HCT116 (cell line): ENCODE measurements around the gene UNKL. TPM values are rescaled to one million over a fixed set of nuclear protein-coding genes. Genes with fewer than 3 reads are reported as not detected.

Experiments
- ATAC-seq: fragments of 200-7000 bp; cut with Tn5 transposase; 2 replicates; pipeline ENCODE4 v1.9.1; 2020; ENCODE audit warnings: mild to moderate bottlenecking, moderate library complexity
- BruUV-seq: library from RNA; stranded (reverse); fragments of 400-500 nt; replicated peaks from 2 replicates; lab custom pipeline; 2021; lab: Mats Ljungman, UMichigan
- CTCF ChIA-PET: fragments of 300-600 bp; sonication (Branson Sonifier 250); formaldehyde crosslinking; loops from one replicate; lab custom pipeline; 2021; ENCODE audit warnings: antibody characterized with exemption; lab: Charles Lee
- POLR2A ChIA-PET: fragments of 300-600, 350-600 bp; sonication (Branson Sonifier 250); formaldehyde crosslinking; loops from one replicate; lab custom pipeline; 2021; ENCODE audit warnings: antibody characterized with exemption; lab: Charles Lee
- RAD21 ChIA-PET, 2 experiments: fragments of 300-600 bp; sonication (Branson Sonifier 250); formaldehyde crosslinking; loops; one replicate each; lab custom pipeline; 2023; ENCODE audit warnings: low total read pairs in 2 of 2; ENCODE audit not compliant: uncharacterized antibody in 2 of 2, unreplicated experiment in 2 of 2, low non-redundant PET in 1 of 2; lab: Charles Lee
- DNase-seq: peaks from one replicate; pipeline ENCODE4 v3.0.0-alpha.2; 2010; ENCODE audit warnings: low read depth, low spot score
- H2AFZ ChIP-seq: fragments of 200-600 bp; shearing (Covaris generic), sonication (generic); 2 replicates; pipeline ENCODE4 v1.6.1; 2017; ENCODE audit warnings: low read depth, mixed run types, mixed read lengths, antibody characterized with exemption, low read length; ENCODE audit not compliant: poor library complexity, severe bottlenecking
- H3K27ac ChIP-seq: 2 replicates; pipeline ENCODE4 v1.5.1; 2012; ENCODE audit warnings: low read depth, low read length
- H3K27me3 ChIP-seq: fragments of 200-600 bp; sonication (generic); 2 replicates; pipeline ENCODE4 v1.6.1; 2016; ENCODE audit warnings: mixed run types, low read length, mixed read lengths; ENCODE audit not compliant: insufficient read depth
- H3K36me3 ChIP-seq, 2 experiments: fragments of 200-500 bp in 1 of 2; fragments of 200-600 bp in 1 of 2; sonication (Bioruptor generic) in 1 of 2; sonication (generic) in 1 of 2; 2 replicates each; pipeline versions ENCODE4 v1.5.1 to v1.6.1; 2014 to 2016; ENCODE audit warnings: low read length in 2 of 2, inconsistent platforms in 1 of 2, mixed read lengths in 1 of 2, mixed run types in 1 of 2; ENCODE audit not compliant: insufficient read depth in 2 of 2, control insufficient read depth in 1 of 2
- H3K4me1 ChIP-seq, 2 experiments: fragments of 200-600 bp in 1 of 2; sonication (generic) in 1 of 2; 2 replicates each; pipeline versions ENCODE4 v1.5.1 to v1.6.1; 2012 to 2017; ENCODE audit warnings: low read length in 2 of 2, inconsistent platforms in 1 of 2, mild to moderate bottlenecking in 1 of 2, mixed read lengths in 1 of 2, mixed run types in 1 of 2, moderate library complexity in 1 of 2; ENCODE audit not compliant: insufficient read depth in 2 of 2, control insufficient read depth in 1 of 2
- H3K4me2 ChIP-seq: fragments of 200-600 bp; sonication (generic); 2 replicates; pipeline ENCODE4 v1.6.1; 2017; ENCODE audit warnings: mixed run types, low read length, mixed read lengths
- H3K4me3 ChIP-seq, 2 experiments: fragments of 200-600 bp in 1 of 2; sonication (generic) in 1 of 2; replicated peaks in 1 of 2; 2 replicates each; pipeline ENCODE4 v1.5.1; 2011 to 2016; ENCODE audit warnings: low read length in 2 of 2, control low read depth in 1 of 2, low read depth in 1 of 2, mild to moderate bottlenecking in 1 of 2, mixed read lengths in 1 of 2, mixed run types in 1 of 2
- H3K79me2 ChIP-seq: fragments of 200-600 bp; sonication (generic); 2 replicates; pipeline ENCODE4 v1.6.1; 2017; ENCODE audit warnings: mild to moderate bottlenecking, mixed run types, low read length, moderate library complexity, mixed read lengths; ENCODE audit not compliant: insufficient read depth
- H3K9ac ChIP-seq: fragments of 200-600 bp; sonication (generic); 2 replicates; pipeline ENCODE4 v1.6.1; 2016; ENCODE audit warnings: low read length, mixed read lengths
- H3K9me2 ChIP-seq: fragments of 200-600 bp; sonication (generic), shearing (Covaris generic); 2 replicates; pipeline ENCODE4 v1.6.1; 2017; ENCODE audit warnings: mixed run types, mild to moderate bottlenecking, moderate library complexity; ENCODE audit not compliant: insufficient read depth
- H3K9me3 ChIP-seq, 2 experiments: fragments of 200-500 bp in 1 of 2; fragments of 200-600 bp in 1 of 2; sonication (Bioruptor generic) in 1 of 2; sonication (generic) in 1 of 2; 2 replicates each; pipeline ENCODE4 v1.6.1; 2014 to 2017; ENCODE audit warnings: low read length in 2 of 2, mixed read lengths in 2 of 2, inconsistent platforms in 1 of 2, low read depth in 1 of 2, mild to moderate bottlenecking in 1 of 2, mixed run types in 1 of 2, moderate library complexity in 1 of 2; ENCODE audit not compliant: control insufficient read depth in 1 of 2, insufficient read depth in 1 of 2
- H4K20me1 ChIP-seq: fragments of 200-600 bp; sonication (generic), shearing (Covaris generic); 2 replicates; pipeline ENCODE4 v1.6.1; 2017; ENCODE audit warnings: mixed run types, mild to moderate bottlenecking, moderate library complexity; ENCODE audit not compliant: insufficient read depth
- FOSL1 ChIP-seq: IDR thresholded peaks from 2 replicates; pipeline ENCODE4 v1.6.1; 2012; ENCODE audit warnings: low read depth
- RAD21 ChIP-seq: IDR thresholded peaks from 2 replicates; pipeline ENCODE4 v1.6.1; 2012; ENCODE audit warnings: low read depth, mild to moderate bottlenecking
- SRF ChIP-seq: IDR thresholded peaks from 2 replicates; pipeline ENCODE4 v1.6.1; 2012; ENCODE audit warnings: low read depth
- intact Hi-C: fragments of 100-400 bp; cut with micrococcal nuclease; formaldehyde crosslinking; loops from 2 replicates; pipeline ENCODE4 v1.10.0; 2022
- total RNA-seq: library from RNA; stranded (reverse); gene quantifications from one replicate; pipeline ENCODE4 v1.2.1, GENCODE V29; 2021; ENCODE audit not compliant: unreplicated experiment
- TF ChIP-seq, protein P1 (sequence below): IDR thresholded peaks from 2 replicates; pipeline ENCODE4 v1.6.1; 2011; ENCODE audit warnings: mild to moderate bottlenecking, low read length, moderate library complexity; ENCODE audit not compliant: insufficient replicate concordance; ENCODE audit errors: extremely low read depth
- TF ChIP-seq, protein P2 (sequence below): IDR thresholded peaks from 2 replicates; pipeline ENCODE4 v1.6.1; 2012

UNKL gene
- total RNA-seq, 1 experiment from 2014 or later, result 24.9 TPM

DNA sequence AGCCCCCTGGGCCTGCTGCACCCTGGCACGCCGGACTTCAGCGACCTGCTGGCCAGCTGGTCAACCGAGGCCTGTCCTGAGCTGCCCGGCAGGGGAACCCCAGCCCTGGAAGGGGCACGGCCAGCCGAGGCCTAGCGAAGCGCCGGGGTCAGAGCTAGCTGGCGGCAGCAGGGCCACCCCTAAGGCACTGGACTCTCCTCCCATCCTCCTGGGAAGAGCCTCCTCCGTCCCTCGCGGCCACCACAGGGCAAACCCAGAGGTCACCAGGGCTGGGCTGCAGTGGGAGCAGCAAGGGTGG is 18.7 kb upstream of the UNKL start (continued):
- TF ChIP-seq SRF (no peak), RAD21 (no peak)
- TF ChIP-seq, protein P1, sequence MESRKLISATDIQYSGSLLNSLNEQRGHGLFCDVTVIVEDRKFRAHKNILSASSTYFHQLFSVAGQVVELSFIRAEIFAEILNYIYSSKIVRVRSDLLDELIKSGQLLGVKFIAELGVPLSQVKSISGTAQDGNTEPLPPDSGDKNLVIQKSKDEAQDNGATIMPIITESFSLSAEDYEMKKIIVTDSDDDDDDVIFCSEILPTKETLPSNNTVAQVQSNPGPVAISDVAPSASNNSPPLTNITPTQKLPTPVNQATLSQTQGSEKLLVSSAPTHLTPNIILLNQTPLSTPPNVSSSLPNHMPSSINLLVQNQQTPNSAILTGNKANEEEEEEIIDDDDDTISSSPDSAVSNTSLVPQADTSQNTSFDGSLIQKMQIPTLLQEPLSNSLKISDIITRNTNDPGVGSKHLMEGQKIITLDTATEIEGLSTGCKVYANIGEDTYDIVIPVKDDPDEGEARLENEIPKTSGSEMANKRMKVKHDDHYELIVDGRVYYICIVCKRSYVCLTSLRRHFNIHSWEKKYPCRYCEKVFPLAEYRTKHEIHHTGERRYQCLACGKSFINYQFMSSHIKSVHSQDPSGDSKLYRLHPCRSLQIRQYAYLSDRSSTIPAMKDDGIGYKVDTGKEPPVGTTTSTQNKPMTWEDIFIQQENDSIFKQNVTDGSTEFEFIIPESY, result no peak
- TF ChIP-seq, protein P2, sequence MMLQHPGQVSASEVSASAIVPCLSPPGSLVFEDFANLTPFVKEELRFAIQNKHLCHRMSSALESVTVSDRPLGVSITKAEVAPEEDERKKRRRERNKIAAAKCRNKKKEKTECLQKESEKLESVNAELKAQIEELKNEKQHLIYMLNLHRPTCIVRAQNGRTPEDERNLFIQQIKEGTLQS, result no peak
- TF ChIP-seq, all 23 proteins: peak for 0

DNA sequence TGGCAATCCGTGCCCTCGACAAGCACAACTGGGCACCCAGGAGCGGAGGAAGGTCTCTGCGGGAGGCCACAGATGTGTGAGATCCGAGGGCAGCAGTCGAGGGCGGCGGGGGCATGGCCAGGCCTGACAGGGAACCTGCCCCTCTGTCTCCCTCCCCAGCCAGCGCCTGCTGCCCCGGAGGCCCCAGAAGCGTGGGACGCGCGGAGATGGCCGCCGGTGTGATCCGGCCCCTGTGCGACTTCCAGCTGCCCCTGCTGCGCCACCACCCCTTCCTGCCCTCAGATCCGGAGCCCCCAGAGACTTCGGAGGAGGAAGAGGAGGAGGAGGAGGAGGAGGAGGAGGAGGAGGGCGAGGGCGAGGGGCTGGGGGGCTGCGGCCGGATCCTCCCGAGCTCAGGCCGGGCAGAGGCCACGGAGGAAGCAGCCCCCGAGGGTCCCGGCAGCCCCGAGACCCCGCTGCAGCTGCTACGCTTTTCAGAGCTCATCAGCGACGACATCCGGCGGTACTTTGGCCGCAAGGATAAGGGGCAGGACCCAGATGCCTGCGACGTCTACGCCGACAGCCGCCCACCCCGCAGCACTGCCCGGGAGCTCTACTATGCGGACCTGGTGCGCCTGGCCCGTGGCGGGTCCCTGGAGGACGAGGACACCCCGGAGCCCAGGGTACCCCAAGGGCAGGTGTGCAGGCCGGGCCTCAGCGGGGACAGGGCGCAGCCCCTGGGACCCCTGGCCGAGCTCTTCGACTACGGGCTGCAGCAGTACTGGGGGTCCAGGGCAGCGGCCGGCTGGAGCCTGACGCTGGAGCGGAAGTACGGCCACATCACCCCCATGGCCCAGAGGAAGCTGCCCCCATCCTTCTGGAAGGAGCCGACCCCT is 18.1 kb upstream of the UNKL start:
- CTCF ChIA-PET, result no interaction called here
- no TSS peak for BruUV-seq
- POLR2A ChIA-PET, result no interaction called here
- Histone ChIP-seq H3K36me3 (no peaks in the 10 kb centered on the region), H3K4me1 (peaks cover 0 to 12% of the 10 kb centered on the region in 2 experiments; a peak in 2 of 4 replicates), H3K27ac (no peak overlapping the region), H3K9ac (no peak overlapping the region), H3K79me2 (no peaks in the 10 kb centered on the region), H2AFZ (no peak overlapping the region), H3K9me3 (no peaks in the 10 kb centered on the region), H3K9me2 (no peaks in the 10 kb centered on the region), H4K20me1 (no peaks in the 10 kb centered on the region), H3K4me2 (no peak overlapping the region), H3K27me3 (no peaks in the 10 kb centered on the region), H3K4me3 (no peak overlapping the region)
- RAD21 ChIA-PET, result no interaction called here
- intact Hi-C loops, result no loop called here
- ATAC-seq (no peak), DNase-seq (no peak)
- TF ChIP-seq FOSL1, result no peak
